ENCODE measurements around the gene CCDC39. TPM values are rescaled to one million over a fixed set of nuclear protein-coding genes. Genes with fewer than 3 reads are reported as not detected.

Gene CCDC39
- total and polyA plus RNA-seq, 9 donors = 0.30 to 5.4 (median 0.74) TPM; not detected in 1

DNA sequence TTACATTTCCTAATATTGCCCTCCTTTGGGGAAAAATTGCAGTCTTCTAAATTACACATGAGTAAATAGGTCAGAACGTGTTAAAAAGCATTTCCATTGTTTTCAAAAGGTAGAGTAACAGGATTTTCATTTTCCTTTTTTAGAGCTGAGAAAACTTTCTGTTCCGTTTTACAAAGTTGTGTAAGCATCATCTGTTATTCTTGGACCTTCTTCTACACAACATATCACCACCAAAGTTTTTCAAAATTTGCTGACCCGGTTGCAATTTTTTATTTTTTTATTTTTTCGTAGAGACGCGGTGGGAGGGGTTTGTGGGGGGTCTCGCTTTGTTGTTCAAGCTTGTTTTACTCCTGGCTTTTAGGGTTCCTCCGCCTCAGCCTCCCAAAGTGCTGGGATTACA, 1.1 kb downstream of the CCDC39 start:
- DNase-seq = no peak
- Histone ChIP-seq H3K9me3 (no peaks in the 10 kb centered on the region), H3K27ac (no peak overlapping the region), H3K4me3 (no peak overlapping the region), H3K27me3 (peaks cover 3% of the 10 kb centered on the region), H3K4me1 (ENCODE audit: insufficient read depth) (no peaks in the 10 kb centered on the region), H3K36me3 (no peaks in the 10 kb centered on the region)
- 9 to 11% (median 10%) methylated on average over 8 of the region's 8 CpGs for WGBS, 3 donors
- TF ChIP-seq, protein P1, sequence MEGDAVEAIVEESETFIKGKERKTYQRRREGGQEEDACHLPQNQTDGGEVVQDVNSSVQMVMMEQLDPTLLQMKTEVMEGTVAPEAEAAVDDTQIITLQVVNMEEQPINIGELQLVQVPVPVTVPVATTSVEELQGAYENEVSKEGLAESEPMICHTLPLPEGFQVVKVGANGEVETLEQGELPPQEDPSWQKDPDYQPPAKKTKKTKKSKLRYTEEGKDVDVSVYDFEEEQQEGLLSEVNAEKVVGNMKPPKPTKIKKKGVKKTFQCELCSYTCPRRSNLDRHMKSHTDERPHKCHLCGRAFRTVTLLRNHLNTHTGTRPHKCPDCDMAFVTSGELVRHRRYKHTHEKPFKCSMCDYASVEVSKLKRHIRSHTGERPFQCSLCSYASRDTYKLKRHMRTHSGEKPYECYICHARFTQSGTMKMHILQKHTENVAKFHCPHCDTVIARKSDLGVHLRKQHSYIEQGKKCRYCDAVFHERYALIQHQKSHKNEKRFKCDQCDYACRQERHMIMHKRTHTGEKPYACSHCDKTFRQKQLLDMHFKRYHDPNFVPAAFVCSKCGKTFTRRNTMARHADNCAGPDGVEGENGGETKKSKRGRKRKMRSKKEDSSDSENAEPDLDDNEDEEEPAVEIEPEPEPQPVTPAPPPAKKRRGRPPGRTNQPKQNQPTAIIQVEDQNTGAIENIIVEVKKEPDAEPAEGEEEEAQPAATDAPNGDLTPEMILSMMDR (IDR thresholded peaks at IDR 0.05) = no peak
- TF ChIP-seq POLR2A (IDR thresholded peaks at IDR 0.05) = no peak
- TF ChIP-seq EP300 (IDR thresholded peaks at IDR 0.05) = no peak
- intact Hi-C loops (cut with DNase I) = no loop called here

DNA sequence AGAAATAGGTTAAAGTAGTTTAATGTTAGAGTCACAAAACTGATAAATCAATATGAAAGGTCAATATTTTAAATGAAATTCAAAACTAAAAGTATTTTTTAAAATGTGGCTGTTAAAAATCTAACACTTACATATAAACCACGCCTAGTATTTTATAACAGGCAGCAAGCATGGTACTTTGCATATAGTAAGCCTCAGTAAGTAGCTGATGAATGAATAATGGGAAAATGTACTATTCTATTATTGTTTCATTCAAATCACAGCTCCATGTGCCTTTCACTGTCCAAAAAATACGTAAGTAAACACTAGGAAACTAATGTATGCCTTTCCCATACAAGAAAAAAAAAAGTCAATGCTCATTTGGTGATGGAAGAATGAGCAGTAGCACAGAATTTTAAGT, 17.8 kb downstream of the CCDC39 start:
- H3K9me3 ChIP-seq = no peaks in the 10 kb centered on the region
- no peaks in the 10 kb centered on the region for H3K36me3 ChIP-seq
- H3K4me1 ChIP-seq (ENCODE audit: insufficient read depth) = no peaks in the 10 kb centered on the region
- H3K27me3 ChIP-seq = peaks cover 2% of the 10 kb centered on the region
- no peak overlapping the region for H3K27ac ChIP-seq
- no peak for DNase-seq
- TF ChIP-seq EP300 (IDR thresholded peaks at IDR 0.05) (no peak), POLR2A (IDR thresholded peaks at IDR 0.05) (no peak)
- TF ChIP-seq, protein P1 (IDR thresholded peaks at IDR 0.05) = no peak
- WGBS, 3 donors = 71 to 81% (median 77%) methylated on average over 2 of the region's 2 CpGs
- intact Hi-C loops (cut with DNase I) = no loop called here
- H3K4me3 ChIP-seq = no peak overlapping the region

DNA sequence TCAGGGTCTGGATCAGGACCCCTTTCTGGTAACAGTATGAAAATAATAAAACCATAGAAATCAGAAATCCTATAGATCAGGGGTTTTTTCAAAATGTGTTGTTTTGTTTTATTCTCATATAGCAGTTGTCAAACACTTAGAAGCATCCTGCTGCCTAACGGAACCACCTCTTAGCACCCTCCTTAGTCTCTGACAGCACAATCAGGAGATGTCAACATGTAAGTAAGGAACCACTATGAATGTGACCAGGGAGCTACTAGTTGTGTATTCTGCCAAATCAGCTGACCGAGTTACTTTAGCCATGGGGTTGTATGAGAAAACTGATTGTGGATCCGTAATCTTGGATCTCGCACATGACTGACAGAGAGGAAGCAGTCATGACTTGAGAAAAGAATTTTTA, 22.2 kb downstream of the CCDC39 start:
- WGBS, 3 donors = 80 to 85% (median 82%) methylated on average over 4 of the region's 4 CpGs
- intact Hi-C loops (cut with DNase I) = no loop called here
- H3K4me3 ChIP-seq = no peak overlapping the region
- DNase-seq = no peak
- H3K9me3 ChIP-seq = no peaks in the 10 kb centered on the region
- H3K36me3 ChIP-seq = no peaks in the 10 kb centered on the region
- H3K27me3 ChIP-seq = no peaks in the 10 kb centered on the region
- no peaks in the 10 kb centered on the region for H3K4me1 ChIP-seq (ENCODE audit: insufficient read depth)
- TF ChIP-seq EP300 (IDR thresholded peaks at IDR 0.05) = no peak
- no peak for TF ChIP-seq POLR2A (IDR thresholded peaks at IDR 0.05)
- TF ChIP-seq, protein P1 (IDR thresholded peaks at IDR 0.05) = no peak
- H3K27ac ChIP-seq = no peak overlapping the region

DNA sequence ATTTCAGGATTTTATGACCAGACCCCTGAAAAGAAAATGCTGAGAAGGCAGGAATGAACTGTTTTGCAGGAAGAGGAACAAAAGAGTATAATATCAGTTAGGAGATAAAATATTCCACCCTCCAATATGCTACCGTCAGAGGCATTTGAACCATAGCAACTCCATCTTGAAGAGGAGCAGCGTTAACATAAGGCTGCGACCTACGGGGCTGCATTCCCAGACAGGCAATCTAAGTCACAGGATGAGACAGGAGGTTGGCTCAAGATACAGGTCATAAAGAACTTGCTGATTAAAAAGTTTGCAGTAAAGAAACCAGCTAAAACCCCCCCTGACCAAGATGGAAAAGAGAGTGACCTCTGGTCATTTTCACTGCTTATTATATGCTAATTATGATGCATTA, 22.9 kb downstream of the CCDC39 start:
- intact Hi-C loops (cut with DNase I) = no loop called here
- DNase-seq = no peak
- Histone ChIP-seq H3K4me3 (no peak overlapping the region), H3K27ac (no peak overlapping the region), H3K9me3 (no peaks in the 10 kb centered on the region), H3K36me3 (no peaks in the 10 kb centered on the region), H3K27me3 (no peaks in the 10 kb centered on the region), H3K4me1 (ENCODE audit: insufficient read depth) (no peaks in the 10 kb centered on the region)
- WGBS, 3 donors = 32 to 46% (median 41%) methylated on average over 4 of the region's 4 CpGs
- TF ChIP-seq POLR2A (IDR thresholded peaks at IDR 0.05) (no peak), EP300 (IDR thresholded peaks at IDR 0.05) (no peak)
- TF ChIP-seq, protein P1 (IDR thresholded peaks at IDR 0.05) = no peak

Data from ovary (tissue), 9 donors.